GM12801 (cell line): ENCODE results near the gene ZNF625.

Experiments used
- TF ChIP-seq, protein P1 (sequence below): IDR thresholded peaks from one replicate; pipeline ENCODE4 v1.5.1; 2011; ENCODE audit warnings: control low read depth; ENCODE audit not compliant: insufficient read length; ENCODE audit errors: extremely low read depth

ZNF625 gene

DNA sequence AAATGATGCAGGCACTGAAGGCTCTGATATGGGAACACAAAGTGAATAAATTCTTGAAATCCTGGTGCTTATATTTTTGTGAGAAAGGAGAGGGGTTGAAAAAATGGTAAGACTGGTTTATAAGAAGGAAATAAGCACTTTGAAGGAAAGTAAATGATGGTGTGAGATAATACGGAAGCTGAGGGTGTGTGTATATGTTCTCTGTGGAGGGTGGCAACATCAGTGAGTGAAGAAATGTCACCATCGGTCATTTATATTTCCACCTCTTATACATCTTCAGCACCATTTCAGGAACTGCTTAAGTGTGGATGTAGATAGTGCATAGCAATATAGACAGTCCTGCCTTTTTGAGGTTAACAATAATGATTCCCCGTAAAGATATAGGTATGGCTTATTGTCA lies 23.8 kb upstream of the ZNF625 start:
- TF ChIP-seq, protein P1, sequence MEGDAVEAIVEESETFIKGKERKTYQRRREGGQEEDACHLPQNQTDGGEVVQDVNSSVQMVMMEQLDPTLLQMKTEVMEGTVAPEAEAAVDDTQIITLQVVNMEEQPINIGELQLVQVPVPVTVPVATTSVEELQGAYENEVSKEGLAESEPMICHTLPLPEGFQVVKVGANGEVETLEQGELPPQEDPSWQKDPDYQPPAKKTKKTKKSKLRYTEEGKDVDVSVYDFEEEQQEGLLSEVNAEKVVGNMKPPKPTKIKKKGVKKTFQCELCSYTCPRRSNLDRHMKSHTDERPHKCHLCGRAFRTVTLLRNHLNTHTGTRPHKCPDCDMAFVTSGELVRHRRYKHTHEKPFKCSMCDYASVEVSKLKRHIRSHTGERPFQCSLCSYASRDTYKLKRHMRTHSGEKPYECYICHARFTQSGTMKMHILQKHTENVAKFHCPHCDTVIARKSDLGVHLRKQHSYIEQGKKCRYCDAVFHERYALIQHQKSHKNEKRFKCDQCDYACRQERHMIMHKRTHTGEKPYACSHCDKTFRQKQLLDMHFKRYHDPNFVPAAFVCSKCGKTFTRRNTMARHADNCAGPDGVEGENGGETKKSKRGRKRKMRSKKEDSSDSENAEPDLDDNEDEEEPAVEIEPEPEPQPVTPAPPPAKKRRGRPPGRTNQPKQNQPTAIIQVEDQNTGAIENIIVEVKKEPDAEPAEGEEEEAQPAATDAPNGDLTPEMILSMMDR, result no peak

DNA sequence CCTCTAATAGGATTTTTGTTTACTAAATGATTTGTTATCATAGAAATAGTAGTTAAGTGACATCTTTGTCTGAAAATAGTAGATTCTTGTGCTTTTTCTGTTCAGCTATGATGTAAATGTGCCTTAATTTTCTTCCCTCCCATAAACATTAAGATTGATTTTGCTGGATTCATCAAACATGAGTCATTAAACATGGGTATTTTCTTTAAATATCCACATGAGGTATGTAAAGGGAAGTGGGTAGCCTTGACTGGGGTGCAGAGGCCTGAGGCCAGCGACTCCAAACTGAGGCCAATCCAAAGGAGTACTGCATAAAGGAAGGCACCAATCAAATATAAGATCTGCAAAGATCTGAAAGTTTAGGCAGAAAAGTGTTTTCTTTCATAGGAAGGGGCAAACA lies 10.1 kb upstream of the ZNF625 start:
- TF ChIP-seq, protein P1, result no peak

DNA sequence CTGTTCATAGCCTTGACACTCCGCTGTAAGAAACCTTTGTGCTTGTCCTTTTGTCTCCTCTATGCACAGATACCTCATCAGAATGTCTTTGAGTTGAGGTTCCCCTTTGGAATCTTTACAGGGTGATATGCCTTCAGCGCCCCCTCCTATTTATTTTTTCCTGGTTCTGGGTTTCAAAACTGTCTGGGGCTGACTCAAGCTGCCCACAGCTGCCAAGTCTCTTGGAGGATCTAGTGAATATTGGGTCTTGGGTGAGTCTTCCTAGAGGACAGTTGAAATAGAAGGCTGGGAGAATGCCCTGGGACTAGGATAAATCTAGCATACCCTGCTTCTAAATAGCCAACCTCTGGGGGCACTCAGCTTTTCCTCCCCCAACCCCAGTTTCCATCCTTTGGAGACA lies 7.3 kb upstream of the ZNF625 start:
- TF ChIP-seq, protein P1, result no peak

DNA sequence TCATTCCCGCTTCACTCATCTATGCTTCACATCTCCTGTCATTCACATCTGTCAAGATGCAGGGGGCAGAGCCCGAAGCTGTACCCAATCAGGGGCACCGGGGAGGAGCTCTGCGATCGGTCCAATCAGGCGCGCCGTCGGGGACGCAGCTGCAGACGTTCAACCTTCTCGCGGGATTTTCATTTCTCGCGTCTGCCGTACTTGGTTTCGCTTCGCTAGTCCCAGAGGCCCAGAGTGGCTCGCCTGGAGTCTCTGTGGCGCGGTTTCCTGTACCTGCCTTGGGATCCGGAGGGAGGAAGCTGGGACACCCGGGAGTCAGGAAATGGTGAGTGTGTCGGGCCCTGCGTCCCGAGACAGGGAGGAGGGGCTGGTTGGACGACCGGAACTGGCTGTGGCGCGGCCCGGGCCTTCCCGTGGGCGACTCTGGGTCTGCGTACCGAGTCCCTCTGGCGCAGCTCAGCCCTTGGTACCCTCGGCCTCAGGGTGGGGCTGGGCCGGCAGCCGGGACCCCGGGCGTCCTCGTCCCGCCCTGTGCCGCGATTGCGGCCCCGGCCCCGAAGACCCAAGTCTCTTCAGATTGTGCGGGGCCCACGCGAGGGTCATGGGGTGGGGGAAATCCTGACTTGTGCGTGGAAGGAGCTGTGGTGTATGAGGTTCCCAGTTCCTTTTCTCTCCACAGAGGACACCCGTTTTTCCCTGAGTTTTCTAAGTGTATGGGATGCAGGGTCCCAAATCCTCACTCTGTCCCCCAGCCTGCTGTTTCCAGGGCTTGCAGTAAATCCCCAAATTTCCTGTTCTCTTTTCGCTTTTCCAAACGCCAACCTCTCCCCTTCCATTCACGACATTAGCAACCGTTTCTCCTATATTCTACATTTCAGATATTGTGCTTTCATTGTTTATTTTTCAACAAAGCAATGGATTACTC lies 6.6 kb upstream of the ZNF625 start, which contains the start of gene ZNF136:
TSS of gene ZNF136 (plus strand) at position 215 of the 925 bp plus-strand sequence. CDS start at position 323, 108 bp downstream.
- TF ChIP-seq, protein P1, result no peak

DNA sequence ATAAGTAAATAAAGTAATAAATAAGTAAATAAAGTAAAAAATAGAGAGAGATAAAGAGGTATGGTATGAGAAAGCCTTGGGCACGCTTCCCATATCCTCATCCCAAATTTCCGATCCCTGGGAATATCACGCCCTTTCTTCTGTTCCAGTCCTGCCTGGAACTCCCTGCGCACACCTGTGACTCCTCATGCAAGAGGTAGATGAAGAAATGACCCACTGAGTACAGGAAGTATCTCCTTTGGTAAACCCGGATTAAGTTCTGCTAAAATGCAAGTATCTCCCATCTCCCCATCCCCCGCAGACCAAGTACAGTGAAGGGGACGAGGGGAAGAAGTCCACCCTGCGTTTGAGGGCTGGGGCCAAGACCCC lies 6.0 kb upstream of the ZNF625 start:
- TF ChIP-seq, protein P1, result no peak

DNA sequence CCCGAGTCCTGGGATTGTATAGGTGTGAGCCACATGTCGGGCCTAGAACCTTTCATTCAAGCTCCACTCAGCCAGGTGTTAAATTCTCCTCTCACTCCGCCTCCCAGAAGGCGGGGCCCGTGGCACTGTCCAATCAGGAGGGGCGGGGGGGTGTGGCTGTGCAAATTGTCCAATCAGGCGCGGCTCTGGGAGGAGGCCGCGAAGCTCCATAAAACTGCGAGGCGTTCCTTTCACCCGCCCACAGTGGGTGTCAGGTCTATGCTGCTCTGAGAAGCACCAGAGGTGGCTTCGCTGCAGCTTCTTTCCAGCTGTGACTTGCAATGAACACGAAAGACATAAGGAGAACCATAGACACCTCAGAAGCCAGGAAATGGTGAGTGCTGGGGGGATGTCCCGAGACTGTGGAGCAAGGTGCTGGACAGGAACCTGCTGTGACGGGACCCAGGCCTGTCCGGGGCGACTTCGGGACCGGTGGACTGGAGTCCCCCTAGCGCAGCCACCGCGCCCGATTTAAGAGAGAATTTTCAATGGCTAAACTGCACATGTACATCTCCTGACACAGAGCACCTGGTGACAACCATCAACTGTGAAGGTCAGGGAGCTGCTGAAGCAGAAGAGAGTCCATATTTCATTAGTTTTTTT lies 3.4 kb upstream of the ZNF625 start:
- TF ChIP-seq, protein P1, result no peak

DNA sequence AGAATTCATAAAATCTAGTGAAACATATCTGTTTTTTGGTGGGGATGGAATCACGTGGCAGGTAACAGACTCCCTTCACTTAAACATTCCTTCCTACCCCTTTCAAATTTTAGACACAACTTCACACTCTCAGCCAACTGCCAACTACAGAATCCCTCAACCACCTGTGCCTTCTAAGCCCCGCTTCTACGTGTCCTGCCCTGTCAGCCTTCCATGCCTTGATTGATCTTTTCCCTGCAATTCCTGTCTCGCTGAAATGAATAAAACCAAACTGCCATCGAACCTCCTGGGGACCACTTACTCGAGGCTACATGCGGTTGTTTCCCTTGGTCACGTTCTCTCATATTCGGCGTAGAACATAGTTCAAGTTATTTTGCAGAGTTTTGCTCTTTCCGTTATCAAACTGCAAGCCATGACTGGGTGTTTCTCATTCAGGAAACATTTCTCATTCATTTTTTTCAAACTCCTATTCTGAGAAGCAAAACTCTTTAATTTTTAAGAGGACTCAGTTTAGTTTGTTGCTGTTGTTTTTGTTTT lies 1.1 kb downstream of the ZNF625 start:
- TF ChIP-seq, protein P1, result no peak
